NCI-H1105 treated with DMSO at 0.1 percent for 48 hours (cell line): Measurements from ENCODE around the gene HOXA9.
A peak's percentile ranks its signal among the peaks of the same experiment; 100 is the strongest.

Source experiments
- DNase-seq: peaks from one replicate; lab custom pipeline; 2025; lab: John Stamatoyannopoulos, UW

Gene HOXA9

DNA sequence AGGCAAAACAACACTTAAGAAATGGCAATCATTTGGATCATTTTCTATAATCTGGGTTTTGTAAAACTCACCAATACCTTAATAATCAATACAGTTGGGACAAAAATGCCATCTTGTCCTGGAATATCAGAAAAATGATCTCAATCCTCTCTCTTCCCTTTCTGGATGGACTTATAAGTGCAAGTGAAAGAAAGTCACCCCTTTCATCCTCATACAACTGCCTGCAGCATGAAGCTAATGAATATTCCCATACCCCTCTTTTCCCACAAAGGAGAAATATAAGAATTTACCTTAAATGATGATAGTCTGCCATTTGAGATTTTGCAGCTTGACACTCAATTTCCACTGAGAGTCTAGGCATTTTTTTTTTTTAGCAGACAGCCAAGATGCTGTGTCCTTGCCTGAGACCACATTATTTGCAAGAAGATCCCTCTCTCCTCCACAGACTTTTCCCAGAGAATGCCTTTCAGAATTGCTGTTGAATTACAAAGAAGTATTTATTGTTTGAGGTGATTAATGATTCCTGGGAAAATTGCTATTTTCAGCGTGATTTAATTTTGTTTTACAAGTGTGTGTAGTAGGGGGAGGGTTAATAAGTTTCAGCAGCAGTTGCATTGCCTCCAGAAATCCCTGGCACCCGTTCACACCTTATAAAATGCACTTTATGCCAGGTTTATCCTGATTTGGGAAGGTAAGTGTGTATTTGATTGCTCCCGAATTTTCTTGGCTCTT is 38.6 kb downstream of the HOXA9 start:
- DNase-seq: no peak

DNA sequence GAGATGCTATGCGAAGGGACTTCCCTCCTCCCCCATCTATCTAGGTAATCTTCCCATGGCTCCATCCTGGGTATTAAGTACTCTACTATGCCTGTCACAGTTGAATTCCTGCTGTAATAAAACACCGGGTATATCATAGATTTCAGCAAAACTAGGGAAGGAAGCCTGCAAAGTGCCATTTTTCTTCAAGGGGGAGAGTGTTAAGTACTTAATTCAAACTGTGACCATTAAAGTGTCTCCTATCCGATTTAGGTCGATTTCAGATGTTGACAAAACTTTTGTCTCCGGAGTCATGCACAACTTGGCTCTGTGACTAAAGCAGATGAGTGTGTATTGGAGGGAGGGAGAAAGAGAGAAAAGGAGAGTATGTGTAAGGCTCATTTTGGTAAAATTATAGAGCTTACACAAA is 39.3 kb downstream of the HOXA9 start:
- no peak for DNase-seq

DNA sequence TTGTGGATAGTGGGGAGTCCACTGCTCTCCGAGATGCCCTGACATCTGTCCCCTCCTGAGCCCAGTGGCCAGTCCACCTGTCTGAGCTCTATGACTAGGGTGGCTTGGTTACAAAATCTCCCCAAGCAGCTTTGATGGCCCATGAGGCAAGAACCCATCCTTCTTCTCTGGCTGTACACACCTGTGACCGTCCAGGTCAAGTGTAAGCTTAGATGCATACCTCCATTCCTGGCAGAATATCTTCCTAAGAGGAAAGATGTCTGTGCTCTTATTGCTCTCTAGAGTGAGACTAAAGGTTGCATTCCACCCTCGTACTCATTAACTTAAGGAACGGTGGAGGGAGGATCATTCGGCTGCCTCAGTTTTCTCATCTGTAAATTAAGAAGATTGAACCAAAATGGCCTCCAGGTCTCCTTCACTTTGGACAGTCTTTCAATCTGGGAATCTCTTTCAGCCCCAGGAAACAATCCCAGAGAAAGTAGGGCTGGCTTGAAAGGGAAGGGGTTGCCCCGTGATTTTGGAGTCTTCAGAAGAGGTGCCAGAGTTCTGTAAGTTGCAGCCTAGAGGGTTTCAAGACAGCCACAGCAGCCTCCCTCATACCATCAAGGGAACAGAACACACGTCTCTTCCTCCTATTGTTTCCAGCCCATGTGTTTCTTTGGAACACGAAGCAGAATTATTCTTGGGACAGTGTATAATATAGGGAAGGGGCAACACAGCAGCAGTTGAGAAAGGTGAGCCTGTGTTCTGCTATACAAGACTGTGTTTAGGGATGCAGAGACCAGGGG is 40.2 kb downstream of the HOXA9 start:
- no peak for DNase-seq

DNA sequence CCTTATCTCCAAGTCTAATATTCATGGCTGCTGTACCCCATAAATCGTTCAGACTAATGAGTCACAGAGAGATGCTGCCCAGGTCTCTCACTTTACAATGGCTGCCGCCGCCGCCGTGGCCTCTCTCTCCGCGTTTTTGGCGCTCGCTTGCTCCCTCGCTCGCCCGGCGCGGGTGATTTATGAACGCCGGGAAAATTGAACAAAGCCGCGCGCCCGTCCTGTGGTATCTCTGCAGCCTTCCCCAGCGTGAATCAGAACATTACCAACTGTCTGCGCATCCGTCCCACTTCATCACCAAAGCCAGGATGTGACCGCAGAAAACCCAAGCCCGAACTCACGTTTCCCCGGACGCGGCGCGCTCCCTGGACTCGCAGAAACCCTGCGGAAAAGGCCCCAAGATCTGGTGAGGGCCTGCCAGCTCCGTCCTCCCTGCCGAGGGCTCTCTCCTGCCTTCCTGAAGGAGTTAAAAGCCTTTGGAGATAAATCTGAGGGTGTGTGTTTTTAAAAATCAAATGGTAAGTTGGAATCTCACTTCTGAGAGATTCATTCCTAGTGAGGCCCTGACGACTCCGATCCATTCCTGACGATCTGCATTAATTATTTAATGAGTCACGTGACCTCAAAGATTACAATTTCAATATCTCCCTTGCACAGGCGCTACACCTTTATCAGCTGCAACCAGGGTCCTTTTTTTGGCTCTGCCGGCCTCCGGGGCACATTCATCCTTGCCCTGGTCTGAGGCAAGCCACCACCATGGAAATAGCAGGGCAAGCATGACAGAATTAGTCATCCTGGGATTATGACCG is 41.0 kb downstream of the HOXA9 start:
- DNase-seq: no peak

DNA sequence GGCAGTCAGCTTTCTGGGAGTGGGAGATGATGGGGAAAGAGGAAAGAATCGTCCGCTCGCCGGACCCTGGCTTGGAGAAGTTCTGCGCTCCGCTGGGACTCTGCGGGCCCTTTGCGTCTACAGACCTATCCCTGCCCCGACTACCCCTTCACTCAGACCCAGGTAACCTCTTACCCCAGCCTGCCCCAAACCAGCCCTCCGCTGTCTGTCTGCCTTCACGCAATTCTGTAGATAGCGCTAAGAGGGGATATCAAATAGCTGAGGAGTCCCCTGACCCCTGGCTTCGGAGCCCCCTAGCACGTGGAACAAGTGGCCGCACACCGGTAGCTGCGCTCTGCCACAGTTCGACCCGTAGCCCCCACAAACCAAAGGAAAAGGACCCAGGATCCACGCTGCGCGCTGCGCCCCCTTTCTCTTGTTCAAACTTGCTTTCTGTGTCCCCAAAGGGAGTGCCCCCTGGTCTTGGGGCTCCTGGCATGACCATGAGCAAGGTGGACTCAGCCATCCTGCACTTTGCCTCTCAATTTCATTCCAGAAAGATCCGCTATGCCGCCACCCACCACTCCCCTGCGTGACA is 41.8 kb downstream of the HOXA9 start:
- DNase-seq: no peak

DNA sequence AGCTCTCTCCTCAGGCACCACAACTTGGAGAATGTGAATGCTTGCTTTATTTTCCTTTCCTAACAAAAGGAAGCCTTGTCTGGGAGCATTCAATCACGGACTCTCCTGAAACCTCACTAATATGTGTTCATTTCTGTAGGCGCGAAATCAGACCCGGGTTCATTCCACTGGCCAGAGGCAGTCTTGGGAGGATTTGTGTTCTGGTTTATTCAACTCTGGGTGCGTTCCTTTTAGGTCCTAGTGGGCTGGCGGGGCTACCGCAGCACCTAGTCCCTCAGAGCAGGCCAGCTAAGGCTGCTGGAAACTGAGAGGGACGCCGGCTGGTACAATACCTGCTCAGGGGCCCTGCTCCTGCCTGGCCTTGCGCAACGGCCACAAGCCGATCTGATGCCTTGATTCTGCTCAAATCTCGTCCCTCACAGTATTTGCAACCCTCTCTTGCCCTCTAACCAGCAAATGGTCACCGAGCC is 42.3 kb downstream of the HOXA9 start:
- no peak for DNase-seq

DNA sequence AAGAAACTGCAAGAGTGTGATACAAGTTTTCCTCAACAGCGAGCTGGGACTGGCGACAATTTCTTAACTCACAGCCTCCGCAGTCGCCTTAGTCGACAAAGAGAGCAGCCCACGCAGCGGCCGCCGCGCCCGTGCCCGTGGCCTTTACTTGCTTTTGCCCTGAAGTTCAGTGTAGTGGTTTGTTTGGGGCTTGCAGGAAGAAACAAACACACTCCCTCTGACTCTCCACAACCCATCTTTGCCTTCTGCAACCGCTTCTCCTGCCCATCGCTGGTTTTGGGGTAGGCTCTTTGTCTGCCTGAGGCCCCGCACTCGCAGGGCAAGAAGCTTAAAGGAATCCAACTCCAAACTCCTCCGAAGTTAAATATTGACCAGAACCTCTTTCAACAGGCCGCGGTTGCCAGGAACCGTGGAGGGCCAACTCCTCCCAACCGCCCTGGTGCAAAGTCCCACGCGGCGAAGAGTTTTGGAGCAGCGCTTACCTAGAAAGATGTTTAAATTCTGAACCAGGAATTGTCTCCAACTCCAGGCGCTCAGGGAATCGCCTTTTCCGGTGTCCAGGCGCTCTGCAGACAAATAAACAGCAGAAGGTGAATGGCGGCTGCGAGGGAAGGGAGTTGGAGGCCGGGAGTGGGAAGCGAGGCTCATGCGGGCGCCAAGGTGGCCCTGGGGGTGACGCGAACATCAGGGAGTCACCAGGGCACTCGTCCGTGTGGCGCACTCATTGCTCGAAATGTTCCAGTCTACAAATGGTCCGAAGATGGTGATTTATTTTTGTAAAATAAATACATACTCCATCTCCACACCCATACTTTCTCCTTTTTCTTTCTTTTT is 43.0 kb downstream of the HOXA9 start:
- no peak for DNase-seq

DNA sequence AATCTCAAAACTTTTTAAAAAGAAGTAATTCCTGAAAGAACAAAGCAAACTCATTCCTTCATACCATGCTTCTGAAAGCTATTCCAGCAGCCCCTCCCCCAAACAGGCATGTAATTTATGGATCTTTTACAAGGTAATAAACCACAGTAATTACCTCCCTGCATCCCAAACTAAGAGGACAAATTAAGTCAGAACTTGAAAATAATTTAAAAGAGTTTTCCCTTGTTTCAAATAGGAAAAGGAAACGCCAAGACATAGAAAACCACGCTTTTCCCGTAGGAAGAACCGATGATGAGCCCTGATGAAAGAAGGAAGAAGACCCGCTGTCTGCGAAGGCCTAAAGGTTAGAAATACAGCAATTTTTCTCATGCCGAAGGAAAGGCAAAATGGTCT is 43.7 kb downstream of the HOXA9 start:
- no peak for DNase-seq

DNA sequence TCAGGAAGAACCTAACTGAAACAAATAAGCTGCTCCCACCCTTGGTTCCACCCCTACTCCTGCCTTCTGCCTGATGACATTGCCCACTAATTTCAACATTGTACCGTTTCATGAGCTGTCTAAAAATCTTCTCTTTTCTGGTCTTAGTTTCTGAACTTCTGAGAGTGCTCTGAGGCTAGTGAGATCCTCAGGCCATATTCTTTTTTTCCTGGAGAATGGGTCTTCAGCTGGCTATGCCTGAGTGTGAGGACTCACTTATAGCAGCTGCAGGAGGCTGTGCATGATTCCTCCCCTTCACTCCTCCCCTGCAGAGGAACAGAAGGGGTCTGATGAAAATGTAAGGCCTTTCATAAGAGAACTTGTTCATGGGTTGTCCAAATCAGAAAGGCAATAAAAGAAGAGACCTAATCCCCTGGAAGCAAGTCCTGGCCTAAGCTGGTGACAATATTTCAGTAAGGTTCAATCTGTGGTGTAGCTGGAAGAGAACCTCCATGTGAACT is 45.9 kb downstream of the HOXA9 start:
- DNase-seq: no peak

DNA sequence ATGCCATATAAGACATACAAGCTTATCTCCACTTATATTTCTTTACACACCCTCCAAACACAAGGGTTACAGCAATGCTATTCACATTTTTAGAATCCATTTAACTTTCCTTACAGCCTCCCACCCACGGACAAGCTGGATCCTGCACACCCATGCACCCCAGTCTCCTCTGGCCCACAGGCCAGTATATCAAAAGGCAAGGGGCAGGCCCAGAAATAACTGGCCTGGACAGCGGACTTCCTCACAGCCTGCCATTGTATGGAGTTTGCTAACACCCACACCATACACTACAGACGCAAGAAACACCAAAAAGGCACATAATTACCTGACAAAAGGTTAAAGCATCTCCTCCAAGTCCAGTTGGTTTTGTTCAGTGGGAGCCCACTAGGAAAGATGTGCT is 46.8 kb downstream of the HOXA9 start:
- DNase-seq: no peak

DNA sequence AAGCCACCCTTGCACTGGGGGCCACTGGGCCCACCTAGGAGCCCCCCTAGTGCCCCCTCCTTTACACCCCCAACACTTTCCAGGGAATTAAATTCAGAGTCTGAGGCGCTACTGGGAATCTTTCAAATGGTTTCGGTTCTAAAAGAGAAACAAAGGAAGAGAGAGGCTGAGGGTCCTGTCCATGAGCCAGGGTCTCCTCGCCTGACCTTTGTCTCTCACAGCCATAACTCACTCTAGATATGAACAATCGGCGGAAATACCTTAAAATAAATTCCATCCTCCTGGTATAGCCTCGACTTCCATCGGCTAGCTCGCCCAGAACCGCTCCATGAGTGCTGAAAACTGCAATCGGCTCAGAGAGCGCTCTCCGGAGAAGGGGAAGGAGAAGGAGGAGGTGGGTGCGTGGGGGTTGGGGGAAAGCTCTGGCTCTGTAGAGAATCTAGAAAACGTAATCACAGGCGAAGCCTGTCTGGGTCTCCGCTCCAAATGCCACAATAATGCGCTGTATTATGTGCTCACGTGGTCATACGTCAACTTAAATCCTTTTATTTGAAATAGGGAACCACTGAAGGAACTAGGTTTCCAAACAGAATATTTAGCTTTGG is 47.3 kb downstream of the HOXA9 start:
- no peak for DNase-seq

DNA sequence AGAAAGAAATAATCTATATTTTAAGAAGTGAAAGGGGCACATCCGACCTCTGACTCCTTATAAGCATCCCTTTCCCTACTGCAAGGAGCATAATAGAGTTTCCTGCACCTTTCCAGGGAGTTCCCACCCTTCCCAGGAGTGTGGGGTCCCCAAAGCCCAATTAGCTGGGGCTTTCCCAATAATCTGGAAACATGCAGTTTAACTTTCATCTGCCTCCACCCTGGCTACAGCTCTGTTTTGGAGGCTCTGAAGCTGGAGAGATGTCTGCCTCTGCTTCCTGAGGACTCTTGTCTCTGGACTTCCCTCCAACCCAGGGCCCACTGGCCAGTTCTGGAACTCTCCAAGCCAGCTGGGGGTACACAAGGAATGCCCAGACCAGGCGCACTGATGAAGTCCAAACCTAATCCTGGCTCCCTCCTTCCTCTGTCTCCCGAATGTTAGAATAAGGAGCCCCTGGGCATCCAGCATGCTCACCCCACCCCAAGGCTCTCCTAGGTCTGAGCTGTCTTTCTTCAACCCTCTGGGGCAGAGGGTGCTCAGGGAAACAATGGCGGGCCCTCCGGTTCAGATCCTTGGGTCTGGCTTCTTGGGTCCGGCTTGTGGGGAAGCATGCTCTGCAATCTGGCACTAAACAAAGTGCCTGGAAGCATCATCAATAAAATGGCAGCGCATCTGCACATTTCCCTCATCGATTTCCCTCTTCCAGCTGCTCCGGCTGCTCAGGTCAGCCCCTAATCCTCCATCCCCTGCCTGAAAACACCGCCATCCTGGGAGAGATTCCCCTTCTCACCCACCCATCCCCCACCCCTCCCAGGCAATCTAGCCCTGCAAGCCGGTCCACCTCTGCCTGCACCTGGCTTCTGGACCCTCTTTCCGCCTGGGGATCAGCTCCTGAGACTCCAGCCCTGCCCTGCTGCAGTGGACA is 48.1 kb downstream of the HOXA9 start:
- DNase-seq: no peak

DNA sequence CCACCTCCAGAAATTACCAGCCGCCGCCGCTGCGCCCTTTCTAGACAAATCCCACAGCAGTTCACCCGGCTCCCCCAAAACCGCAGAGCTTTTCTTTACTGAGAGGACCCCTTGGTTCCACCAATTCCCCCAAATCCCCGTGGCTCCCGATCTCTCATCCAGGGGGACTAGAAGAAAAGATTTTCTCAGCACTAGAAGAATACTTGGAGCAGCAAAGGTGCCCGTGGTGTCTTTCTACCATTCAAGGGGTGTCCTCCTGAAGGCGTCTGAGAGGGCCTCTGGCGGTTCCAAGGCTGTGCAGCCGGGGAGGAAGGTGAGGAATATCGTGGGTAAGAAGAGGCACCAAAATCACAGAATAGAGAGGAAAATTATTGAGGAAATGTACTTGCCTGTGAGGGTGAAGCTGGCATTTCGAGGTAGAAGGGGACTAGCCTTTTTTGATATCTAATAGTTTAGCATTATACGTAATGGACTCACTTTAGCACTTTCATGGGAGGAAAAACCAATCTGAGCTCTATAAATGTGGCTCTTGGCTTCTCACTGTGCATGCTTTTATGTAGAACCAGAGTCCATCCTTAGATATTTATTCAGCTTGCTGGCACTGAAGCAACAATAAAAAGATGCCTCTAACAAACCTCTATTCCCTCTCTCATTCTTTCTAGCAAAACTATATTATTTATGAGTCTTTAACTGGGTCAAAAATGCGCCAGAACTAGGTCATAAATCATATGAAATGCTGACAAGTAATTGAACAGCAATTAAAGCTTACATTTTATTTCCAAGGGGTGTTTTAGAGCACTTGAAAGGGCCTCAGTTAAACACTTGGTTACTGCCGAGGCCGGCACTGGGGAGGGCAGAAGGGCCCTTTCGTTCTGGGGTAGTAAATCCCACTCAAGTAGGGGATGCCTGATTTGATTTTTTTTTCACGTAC is 49.0 kb downstream of the HOXA9 start:
- peak; percentile 54 for DNase-seq

DNA sequence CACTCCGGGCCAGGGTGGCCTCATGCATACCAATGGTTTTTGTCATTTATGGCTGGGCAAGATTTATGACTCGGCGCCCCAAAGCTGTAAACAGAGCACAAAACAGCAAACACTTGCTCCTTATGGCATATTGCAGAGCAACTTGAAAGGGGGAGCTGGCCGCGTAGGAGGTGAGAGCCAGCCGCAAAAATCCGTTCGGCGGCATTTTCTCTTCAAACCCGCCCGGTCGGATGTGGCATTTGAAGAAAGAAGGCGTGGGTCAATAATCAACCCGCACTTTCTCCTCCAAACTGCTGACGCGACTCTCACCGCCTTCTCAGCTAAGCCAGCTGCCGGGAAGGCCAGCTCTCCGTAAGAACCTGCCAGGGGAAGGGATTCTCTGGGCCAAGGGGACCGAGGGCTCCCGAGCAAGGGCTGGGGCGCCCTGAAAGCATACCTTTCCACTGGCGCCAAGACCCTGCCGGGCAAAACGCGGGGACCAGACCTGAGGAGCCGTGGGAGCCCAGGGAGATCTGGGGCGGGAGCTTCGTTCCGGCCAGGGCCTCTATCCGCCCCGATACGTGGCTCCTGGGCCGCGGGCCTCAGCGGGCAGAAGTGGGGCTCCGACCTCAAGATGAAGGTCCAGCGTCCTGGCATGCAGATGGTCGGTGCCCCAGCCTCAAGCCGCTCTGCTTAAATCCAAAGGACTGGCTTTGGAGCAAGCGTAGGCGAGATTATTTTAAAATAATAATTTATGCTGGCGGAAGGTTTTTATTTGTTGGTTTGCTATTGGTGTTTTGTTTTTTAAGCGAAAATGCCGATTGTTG is 49.9 kb downstream of the HOXA9 start:
- DNase-seq: no peak

DNA sequence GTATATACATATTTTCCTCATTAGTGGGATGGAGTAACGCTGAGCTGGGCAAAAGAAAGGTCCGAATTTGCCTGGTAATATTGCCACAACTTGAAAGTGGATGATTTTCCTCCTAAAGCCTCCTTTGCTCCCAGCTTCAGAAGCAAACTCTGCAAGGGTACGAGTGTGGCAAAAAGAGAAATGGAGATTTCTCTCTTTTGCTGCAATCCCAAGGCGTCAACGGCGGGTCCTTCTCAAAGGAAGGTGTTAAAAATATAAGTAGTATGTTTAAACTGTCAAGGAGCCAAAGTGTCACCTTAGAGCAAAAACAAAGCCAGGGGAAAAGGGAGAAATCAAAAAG is 50.5 kb downstream of the HOXA9 start:
- DNase-seq: no peak

DNA sequence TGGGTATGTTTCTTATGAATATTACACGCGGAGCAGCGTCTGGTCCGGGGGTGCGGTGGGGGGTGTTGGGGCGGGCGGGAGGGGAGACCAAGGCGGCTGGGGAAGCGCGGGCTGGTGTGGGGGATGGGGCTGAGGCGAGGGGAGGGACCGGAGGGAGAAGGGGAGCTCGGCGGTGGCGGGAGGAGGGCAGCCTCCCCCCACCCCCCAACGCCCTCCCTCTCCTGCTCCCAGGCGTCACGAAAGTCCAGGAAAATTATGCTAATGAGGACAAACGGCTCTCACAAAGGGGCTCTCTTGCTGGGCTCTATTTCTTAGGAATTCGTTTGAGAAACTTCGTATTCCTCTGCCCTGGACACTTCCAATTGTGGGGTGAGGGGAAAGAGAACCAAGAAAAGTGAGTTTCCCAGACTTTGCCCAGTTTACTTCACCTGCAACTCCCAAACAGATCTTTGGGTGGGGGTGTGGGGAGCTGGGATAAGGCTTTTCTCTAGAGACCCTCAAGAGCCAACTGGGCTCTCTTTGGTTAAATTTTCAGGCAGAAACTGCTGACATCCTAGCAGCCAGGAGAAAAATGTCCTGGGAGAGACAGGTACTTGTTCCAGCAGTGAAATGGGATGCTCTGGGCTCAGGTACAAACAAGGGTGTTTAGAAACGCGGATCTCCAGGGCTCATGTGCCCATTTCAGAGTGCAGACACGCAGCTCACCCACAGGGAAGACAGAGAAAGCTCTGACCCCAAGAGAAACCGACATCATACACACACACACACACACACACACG is 51.2 kb downstream of the HOXA9 start:
- DNase-seq: peak; percentile 20
